ENCODE measurements around the gene MINK1.

The MINK1 gene

GRCh38 chr17:4938688-4939545, 105.8 kb downstream of the MINK1 start:
- ChIA-PET CTCF (interaction anchor here (1.0 to 2.3 kb wide), 6 partner anchors 13 to 49 kb away, joined by 3 to 12 read pairs (median 3); partner anchors contain the start of gene CAMTA2), POLR2A (interaction anchor here (0.8 to 1.8 kb wide), 6 partner anchors 10 to 39 kb away, joined by 4 to 25 read pairs (median 7); partner anchors contain the start of genes C17orf107, PFN1 and SPAG7)
- DNase-seq (ENCODE audit: extremely low spot score), result no peak
- no peak for TF ChIP-seq CTCF (IDR thresholded peaks at IDR 0.05; ENCODE audit: control extremely low read depth, extremely low read depth, low read depth, missing control alignments)

- POLR2A ChIA-PET, result interaction anchor here (0.5 to 1.8 kb wide), 11 partner anchors 9 to 286 kb away, joined by 3 to 25 read pairs (median 6); partner anchors contain the start of genes C17orf107, PFN1 and SPAG7
- TF ChIP-seq CTCF (IDR thresholded peaks at IDR 0.05; ENCODE audit: control extremely low read depth, extremely low read depth, low read depth, missing control alignments), result no peak
- CTCF ChIA-PET, result interaction anchor here (1.0 to 2.3 kb wide), 7 partner anchors 13 to 124 kb away, joined by 3 to 12 read pairs (median 3); partner anchors contain the start of gene CAMTA2
- no peak for DNase-seq (ENCODE audit: extremely low spot score)
These were observed 106.3 kb downstream of the MINK1 start for GRCh38 chr17:4939546-4939795.

GRCh38 chr17:4939796-4940554, 106.8 kb downstream of the MINK1 start, which contains the start of the genes RNF167 and SLC25A11:
RNF167 (plus strand) TSS chr17:4940268; CDS start chr17:4940910, 642 bp downstream.
SLC25A11 (minus strand) TSS chr17:4940046; CDS start chr17:4939910, 136 bp downstream.
- CTCF ChIA-PET, result interaction anchor here (1.0 to 2.3 kb wide), 6 partner anchors 14 to 123 kb away, joined by 3 to 12 read pairs (median 3); no protein-coding TSS in a partner anchor
- DNase-seq (ENCODE audit: extremely low spot score), result peak; percentile 97

GRCh38 chr17:4940555-4941318, 107.6 kb downstream of the MINK1 start:
- DNase-seq (ENCODE audit: extremely low spot score), result no peak
- no peak for TF ChIP-seq CTCF (IDR thresholded peaks at IDR 0.05; ENCODE audit: control extremely low read depth, extremely low read depth, low read depth, missing control alignments)
- CTCF ChIA-PET, result interaction anchor here (1.0 to 2.3 kb wide), 4 partner anchors 15 to 122 kb away, joined by 3 to 12 read pairs (median 3); no protein-coding TSS in a partner anchor
- POLR2A ChIA-PET, result interaction anchor here (0.5 to 1.8 kb wide), 9 partner anchors 11 to 285 kb away, joined by 3 to 25 read pairs (median 5); partner anchors contain the start of genes C17orf107 and SPAG7

More at GRCh38 chr17:4939796-4940554, 106.8 kb downstream of the MINK1 start, which contains the start of the genes RNF167 and SLC25A11:
- no peak for TF ChIP-seq CTCF (IDR thresholded peaks at IDR 0.05; ENCODE audit: control extremely low read depth, extremely low read depth, low read depth, missing control alignments)
- POLR2A ChIA-PET, result interaction anchor here (0.5 to 1.8 kb wide), 13 partner anchors 9 to 286 kb away, joined by 3 to 25 read pairs (median 5); partner anchors contain the start of genes C17orf107, PFN1 and SPAG7

- no peak for TF ChIP-seq CTCF (IDR thresholded peaks at IDR 0.05; ENCODE audit: control extremely low read depth, extremely low read depth, low read depth, missing control alignments)
- CTCF ChIA-PET, result no interaction called here
- POLR2A ChIA-PET, result no interaction called here
- DNase-seq (ENCODE audit: extremely low spot score), result no peak
These were observed 108.1 kb downstream of the MINK1 start for GRCh38 chr17:4941319-4941610.

All from GM10248 (cell line).